COLO829 (cell line): ENCODE results near the gene NGF.

Experiments
- DNase-seq: peaks from one replicate; pipeline ENCODE4 v3.0.0; 2012; ENCODE audit warnings: low spot score

NGF gene

GRCh38 chr1:115308969-115309368 lies 29.1 kb downstream of the NGF start:
- DNase-seq = no peak

GRCh38 chr1:115307661-115308060 lies 30.4 kb downstream of the NGF start:
- no peak for DNase-seq

- DNase-seq = no peak
These were observed 31.9 kb downstream of the NGF start for GRCh38 chr1:115306146-115306545.

- no peak for DNase-seq
These were observed 34.7 kb downstream of the NGF start for GRCh38 chr1:115303364-115303763.

GRCh38 chr1:115302390-115302961 lies 35.6 kb downstream of the NGF start:
- no peak for DNase-seq

GRCh38 chr1:115301438-115302020 lies 36.5 kb downstream of the NGF start:
- no peak for DNase-seq

GRCh38 chr1:115300087-115300876 lies 37.8 kb downstream of the NGF start:
- DNase-seq = no peak

- no peak for DNase-seq
These were observed 38.8 kb downstream of the NGF start for GRCh38 chr1:115299266-115299665.

- DNase-seq = no peak
These were observed 41.1 kb downstream of the NGF start for GRCh38 chr1:115296981-115297380.

GRCh38 chr1:115295904-115296696 lies 41.9 kb downstream of the NGF start:
- no peak for DNase-seq

GRCh38 chr1:115293899-115294298 lies 44.1 kb downstream of the NGF start:
- no peak for DNase-seq

GRCh38 chr1:115293006-115293405 lies 45.0 kb downstream of the NGF start:
- DNase-seq = no peak

GRCh38 chr1:115291741-115292140 lies 46.3 kb downstream of the NGF start:
- DNase-seq = no peak

- no peak for DNase-seq
These were observed 48.1 kb downstream of the NGF start for GRCh38 chr1:115289940-115290339.

- DNase-seq = no peak
These were observed 49.4 kb downstream of the NGF start for GRCh38 chr1:115288591-115289198.

- DNase-seq = no peak
These were observed 51.4 kb downstream of the NGF start for GRCh38 chr1:115286431-115287205.

- DNase-seq = no peak
These were observed 53.8 kb downstream of the NGF start for GRCh38 chr1:115284209-115284608.

- no peak for DNase-seq
These were observed 54.3 kb downstream of the NGF start for GRCh38 chr1:115283681-115284146.

GRCh38 chr1:115283249-115283648 lies 54.8 kb downstream of the NGF start:
- no peak for DNase-seq

GRCh38 chr1:115282807-115283208 lies 55.2 kb downstream of the NGF start:
- no peak for DNase-seq

- DNase-seq = no peak
These were observed 56.9 kb downstream of the NGF start for GRCh38 chr1:115281143-115281542.
